ENCODE measurements around the gene GLYATL1B.
"Not testable (repeated sequence)": the region's sequence is repeated elsewhere in the genome, so short reads cannot be mapped to it uniquely, and the experiment has no call there.

The GLYATL1B gene

DNA sequence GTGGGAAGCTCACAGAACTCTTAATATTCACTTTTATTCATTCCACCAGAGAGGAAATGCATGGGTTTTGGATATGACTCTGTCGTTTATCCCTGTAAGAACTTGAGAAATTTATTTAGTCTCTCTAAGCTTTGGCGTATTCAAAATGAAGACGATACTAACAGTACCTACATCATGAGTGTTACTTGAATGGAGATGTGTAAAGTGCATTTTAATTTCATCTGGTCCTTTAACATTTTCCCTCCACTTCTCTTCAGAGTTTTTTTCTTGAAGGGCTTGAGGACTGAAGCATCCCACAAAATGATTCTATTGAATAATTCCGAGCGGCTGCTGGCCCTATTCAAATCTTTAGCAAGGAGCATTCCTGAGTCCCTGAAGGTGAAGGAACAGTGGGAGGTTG is at the start of gene GLYATL1B:
GLYATL1B (plus strand) TSS at position 301 of the 400 bp plus-strand sequence; CDS start at position 301, 0 bp downstream.
- DNase-seq: not testable (repeated sequence)

- not testable (repeated sequence) for DNase-seq
Measured at GRCh38 chr11:59036542-59036941, 49.6 kb upstream of the GLYATL1B start.

- not testable (repeated sequence) for DNase-seq
Measured at GRCh38 chr11:59037434-59037833, 48.7 kb upstream of the GLYATL1B start.

DNA sequence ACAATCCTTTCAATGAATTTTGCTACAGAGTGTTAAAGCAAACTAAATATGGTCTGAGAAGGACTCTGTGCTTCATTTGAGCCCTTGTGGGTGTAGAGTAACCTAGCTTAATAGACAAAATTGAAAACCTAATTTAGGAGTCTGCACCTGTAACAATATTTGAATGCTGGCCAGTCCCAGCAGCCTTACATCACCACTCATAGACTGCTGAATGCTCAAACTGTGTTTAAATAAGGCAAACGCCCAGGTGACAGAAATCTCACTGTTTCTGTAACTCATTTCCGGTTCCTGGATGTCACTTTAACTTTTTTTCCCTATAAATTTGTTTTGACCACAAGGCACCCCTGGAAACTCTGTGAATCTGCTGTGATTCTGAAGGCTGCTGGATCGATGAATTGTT is 45.5 kb upstream of the GLYATL1B start:
- peak; percentile 41 for DNase-seq

DNA sequence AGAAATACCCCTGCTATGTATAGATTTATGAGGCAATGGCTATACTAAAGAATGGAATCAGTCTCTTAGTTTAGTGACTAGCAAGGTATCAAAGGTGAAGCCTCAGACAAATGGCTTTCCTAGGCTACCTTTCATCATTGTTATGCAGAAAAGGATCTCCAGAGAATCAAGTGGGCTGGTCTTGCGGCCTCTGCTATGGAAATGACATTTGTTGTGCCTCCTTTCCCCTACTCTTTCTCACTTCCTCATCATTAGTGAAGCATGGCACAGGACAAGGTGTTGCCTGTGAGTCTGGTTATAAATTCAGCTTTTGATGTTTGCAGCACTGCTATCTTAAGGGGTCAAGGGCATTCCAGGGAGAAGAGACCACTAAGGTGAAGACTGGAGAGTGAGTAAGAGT is 34.7 kb upstream of the GLYATL1B start:
- DNase-seq: not testable (repeated sequence)

DNA sequence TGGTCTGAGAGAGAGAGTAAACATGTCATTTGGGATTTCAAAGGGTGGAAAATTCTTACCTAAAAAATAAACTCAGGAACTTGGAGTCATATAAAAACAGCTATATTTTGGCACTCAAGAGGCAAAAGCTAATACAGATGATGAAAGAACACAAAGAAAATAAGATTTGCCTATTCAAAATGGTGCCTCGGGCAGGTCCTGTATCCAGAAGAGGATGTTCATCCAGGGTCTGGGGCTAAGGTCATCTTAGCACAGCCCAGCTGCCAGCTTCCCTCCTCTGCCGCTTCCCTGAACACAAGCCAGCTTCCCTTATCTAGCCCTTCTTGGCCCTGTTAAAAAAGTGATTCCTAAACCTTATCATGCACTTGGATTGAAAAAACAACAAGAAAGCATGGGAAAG is 33.8 kb upstream of the GLYATL1B start:
- not testable (repeated sequence) for DNase-seq

DNA sequence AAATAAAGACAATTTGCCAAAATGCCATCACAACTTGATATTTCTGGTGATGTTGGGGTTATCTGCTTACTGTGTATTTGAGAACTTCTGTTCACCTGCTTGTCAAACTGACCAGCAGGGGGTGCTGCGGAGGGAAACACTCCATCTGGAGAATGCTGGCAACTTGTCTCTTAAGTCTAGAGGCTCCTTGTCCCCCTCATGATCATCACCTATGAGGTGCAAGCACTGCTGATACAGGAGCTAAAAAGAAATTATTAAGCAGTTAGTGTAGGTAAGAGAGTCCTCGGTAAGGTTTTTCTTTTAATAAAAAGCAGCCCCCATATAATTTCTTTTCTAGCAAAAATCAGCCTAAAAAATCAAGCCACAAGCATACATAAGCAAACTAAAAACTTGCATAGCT is 32.7 kb upstream of the GLYATL1B start:
- DNase-seq: no peak

- DNase-seq: peak; percentile 84
Measured at GRCh38 chr11:59058120-59059033, 27.7 kb upstream of the GLYATL1B start.

GRCh38 chr11:59060096-59060495 is 26.0 kb upstream of the GLYATL1B start:
- not testable (repeated sequence) for DNase-seq

DNA sequence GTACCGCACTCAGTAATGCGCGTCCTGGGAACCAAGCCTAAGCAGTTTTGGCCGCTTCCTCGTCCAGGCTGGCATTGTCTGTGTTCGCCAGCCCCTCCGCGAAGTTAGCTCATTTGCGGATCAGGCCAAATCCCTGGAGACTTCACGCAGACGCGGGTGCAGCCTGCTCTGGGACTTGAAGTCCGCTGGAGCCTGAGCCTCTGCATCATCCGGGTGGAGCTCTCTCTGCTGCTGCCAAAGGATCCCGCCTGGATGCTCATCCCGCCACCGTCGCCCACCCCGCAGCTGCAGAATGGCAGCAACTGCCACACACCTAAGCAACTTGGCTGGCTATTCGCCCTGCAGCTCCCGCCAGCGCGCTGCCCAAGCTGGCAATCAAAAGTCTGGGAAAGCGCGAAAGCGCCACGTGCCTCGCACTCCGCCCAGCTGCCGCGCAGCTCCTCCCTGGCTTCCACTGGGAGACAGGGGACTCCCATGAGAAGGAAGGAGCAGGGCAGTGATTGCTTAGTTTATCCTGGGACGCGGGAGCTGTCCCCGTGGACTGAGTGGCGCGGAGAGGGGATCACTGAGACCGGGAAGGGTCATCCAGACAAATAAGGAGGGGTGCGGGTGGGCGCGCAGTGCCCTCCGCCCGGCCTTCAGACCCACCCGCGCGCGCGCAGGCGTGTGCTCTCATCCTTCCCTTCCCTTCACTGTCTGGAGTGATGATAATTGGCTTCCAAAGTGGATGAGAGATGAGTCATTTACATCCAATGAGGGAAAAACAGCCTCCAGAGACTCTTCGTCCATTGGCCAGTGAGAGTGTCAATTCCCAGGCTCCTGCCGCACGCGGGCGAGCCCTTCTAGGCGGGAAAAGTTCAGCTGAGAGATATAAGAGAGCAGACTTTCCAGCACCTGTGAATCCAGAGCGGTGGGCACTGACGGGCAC is 23.2 kb upstream of the GLYATL1B start:
- DNase-seq: no peak

DNA sequence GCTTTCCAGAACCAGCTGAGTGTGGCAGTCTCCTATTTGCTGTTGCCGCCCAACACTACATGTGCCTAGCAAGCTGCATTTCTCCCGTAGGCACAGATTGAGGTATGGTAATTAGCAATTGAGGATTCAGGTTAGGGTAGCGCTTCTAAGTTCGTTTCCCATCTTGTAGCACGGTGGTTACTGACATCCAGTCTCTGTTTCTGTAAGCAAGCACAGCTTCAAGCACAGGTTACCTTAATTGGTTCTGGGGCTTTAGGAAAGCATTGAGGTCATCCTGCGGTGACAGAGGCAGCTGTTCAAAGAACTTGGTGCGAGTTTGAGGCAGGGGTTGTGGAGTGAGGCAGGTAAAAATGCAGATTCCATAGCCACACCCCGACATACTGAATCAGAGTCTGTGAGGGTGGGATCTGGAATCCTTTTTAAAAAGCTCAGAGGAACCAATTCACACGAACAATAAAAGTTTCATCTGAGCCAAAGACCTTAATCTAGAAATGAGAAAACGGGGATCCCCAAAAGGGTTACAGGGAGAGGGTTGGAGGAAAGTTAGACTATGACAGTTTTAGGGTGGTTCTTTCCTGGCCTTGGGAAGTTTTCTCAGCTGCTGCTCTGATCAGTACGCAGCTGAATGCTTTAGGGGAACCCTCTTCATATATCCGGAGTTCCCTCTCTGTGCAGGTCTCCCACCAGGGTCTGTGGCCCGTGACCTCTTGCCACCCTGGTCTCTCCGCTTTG is 21.9 kb upstream of the GLYATL1B start:
- not testable (repeated sequence) for DNase-seq

GRCh38 chr11:59069087-59069486 is 17.0 kb upstream of the GLYATL1B start:
- no peak for DNase-seq

DNA sequence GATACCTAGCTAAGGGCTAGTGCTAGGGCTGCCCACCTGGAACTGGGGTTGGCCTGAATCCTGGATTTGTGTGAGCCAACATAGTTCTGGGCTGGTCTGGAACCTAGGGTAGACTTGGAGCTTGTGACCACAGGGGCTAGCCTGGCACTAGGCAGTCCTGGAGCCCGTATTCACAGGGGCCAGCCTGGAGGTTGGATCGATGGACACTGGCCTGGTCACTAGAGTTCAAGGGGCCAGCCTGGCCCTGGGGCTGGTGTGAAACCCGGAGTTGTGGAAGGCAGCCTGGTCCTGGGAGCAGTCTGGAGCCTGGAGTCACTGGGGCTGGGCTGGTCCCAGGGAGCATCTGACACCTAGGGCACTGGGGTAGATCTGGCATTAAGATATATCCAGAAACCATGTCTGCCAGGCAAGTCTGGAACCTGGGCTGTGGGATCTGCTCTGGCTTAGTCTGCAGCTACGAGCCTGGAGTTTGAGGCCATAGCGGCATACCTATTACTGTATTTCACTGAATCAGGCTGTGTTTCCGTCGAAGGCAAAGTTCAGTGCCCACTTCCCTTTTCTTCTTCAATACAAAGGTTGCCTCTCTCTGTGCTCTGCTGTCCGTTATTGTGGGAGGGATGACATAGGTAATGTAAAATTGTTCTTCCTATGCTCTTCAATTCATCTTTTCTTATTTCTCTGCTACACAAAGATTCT is 9.1 kb upstream of the GLYATL1B start:
- DNase-seq: no peak

- DNase-seq: no peak
Measured at GRCh38 chr11:59078435-59078834, 7.7 kb upstream of the GLYATL1B start.

DNA sequence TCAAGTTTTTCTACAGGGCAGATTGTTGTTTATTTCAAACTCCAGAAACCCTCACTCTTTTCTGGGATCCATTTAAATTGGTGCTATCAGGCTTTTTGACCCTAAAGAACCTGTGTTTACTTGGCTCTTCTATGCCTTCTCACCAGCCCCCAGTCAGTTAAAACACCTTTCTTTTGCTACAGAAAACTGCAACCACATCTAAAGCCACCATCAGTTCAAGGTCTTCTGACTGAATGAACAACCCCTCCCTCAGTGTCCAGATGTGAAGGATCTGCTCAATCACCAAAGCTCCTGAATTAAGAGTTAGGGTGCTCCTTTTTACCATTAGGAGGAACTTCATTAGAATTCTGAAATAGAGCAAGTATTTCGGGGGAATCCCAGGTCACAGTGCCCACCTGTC is 7.0 kb upstream of the GLYATL1B start:
- no peak for DNase-seq

GRCh38 chr11:59080421-59080820 is 5.7 kb upstream of the GLYATL1B start:
- DNase-seq: not testable (repeated sequence)

DNA sequence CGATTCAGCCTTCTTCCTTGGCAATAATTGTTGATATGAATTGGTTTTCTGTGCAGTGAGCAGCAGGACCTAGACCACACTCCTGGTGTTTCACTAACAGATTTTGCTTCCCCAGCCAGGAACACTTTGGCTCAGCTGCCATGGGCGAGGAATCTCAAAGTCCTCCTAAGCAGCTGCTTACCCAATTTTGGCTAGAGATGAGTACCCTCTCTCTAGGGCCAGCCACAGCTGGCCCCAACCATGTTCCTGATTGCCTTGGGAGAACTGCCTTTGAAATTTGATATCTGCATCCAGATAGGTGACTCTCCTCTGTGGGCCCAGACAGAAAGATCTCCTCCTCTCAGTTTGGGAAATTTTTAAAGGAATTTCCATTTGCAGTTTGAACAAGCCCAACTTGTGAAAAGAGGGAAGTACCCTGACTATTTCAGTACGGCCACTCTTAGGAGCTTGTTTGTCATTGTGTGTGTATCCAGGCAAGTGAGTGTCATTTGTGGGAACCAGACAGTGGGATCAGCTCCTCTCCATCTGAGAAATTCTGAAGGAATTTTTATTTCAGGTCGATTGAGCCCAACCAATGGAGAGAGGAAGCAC is 4.6 kb upstream of the GLYATL1B start:
- DNase-seq: not testable (repeated sequence)

GRCh38 chr11:59088162-59088561 is 2.1 kb downstream of the GLYATL1B start:
- no peak for DNase-seq

DNA sequence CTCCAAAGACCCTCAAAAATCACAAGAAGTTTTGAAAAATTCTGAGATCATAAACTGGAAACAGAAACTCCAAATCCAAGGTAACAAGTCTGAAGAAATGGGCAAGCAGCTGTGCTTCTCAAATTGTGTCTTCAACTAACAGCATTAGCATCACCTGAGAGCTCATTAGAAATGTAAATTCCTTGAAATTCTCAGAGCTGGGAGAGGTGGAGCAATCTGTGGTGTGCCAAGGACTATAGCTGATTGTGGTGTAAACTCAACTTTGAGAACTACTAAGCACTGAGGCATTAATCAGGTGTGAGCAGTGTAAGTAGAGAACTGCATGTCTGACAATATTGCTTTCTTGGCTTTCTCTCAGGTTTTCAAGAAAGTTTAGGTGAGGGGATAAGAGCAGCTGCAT is 7.5 kb downstream of the GLYATL1B start:
- not testable (repeated sequence) for DNase-seq

GRCh38 chr11:59095225-59095624 is 9.1 kb downstream of the GLYATL1B start:
- DNase-seq: not testable (repeated sequence)

GRCh38 chr11:59095972-59096575 is 10.0 kb downstream of the GLYATL1B start:
- DNase-seq: not testable (repeated sequence)
